T47D (cell line): ENCODE data around the gene C1QTNF8.
A peak's percentile ranks its signal among the peaks of the same experiment; 100 is the strongest.

Experiments used
- DNase-seq, 2 experiments: peaks; one replicate each; pipeline versions ENCODE4 v3.0.0 to v3.0.0-alpha.2; 2011 to 2012; ENCODE audit warnings: low read depth in 1 of 2, low spot score in 1 of 2
- JUND ChIP-seq: IDR thresholded peaks from 2 replicates; pipeline ENCODE4 v1.6.1; 2012; ENCODE audit warnings: low read depth
- in situ Hi-C: cut with HindIII; loops from 2 replicates; pipeline ENCODE4 v1.10.0; 2016; ENCODE audit warnings: low sequenced_read_pairs, low pct_unique_long_range_greater_than_20kb

C1QTNF8 gene

GRCh38 chr16:1080801-1081733 lies 15.0 kb downstream of the C1QTNF8 start:
- in situ Hi-C loops, result no loop called here
- no peak for TF ChIP-seq JUND
- DNase-seq, result no peak

- DNase-seq, result no peak
- in situ Hi-C loops, result no loop called here
- TF ChIP-seq JUND, result no peak
These were observed 16.1 kb downstream of the C1QTNF8 start for GRCh38 chr16:1079786-1080525.

- DNase-seq, result no peak
- TF ChIP-seq JUND, result no peak
- in situ Hi-C loops, result no loop called here
These were observed 16.7 kb downstream of the C1QTNF8 start for GRCh38 chr16:1079341-1079740.

GRCh38 chr16:1078579-1079021 lies 17.4 kb downstream of the C1QTNF8 start:
- in situ Hi-C loops, result no loop called here
- DNase-seq, result peak; percentile 86 to 95
- TF ChIP-seq JUND, result no peak; the same call in 1 of the 2 replicates

GRCh38 chr16:1077877-1078578 lies 18.0 kb downstream of the C1QTNF8 start:
- in situ Hi-C loops, result no loop called here
- TF ChIP-seq JUND, result no peak
- DNase-seq, result no peak

- no peak for DNase-seq
- TF ChIP-seq JUND, result no peak
- in situ Hi-C loops, result no loop called here
These were observed 19.1 kb downstream of the C1QTNF8 start for GRCh38 chr16:1076801-1077576.

- no peak for DNase-seq
- no peak for TF ChIP-seq JUND
These were observed 20.5 kb downstream of the C1QTNF8 start for GRCh38 chr16:1075546-1075945.

GRCh38 chr16:1074379-1074649 lies 21.7 kb downstream of the C1QTNF8 start:
- no peak for TF ChIP-seq JUND
- DNase-seq, result no peak
- in situ Hi-C loops, result no loop called here

More at GRCh38 chr16:1075546-1075945, 20.5 kb downstream of the C1QTNF8 start:
- in situ Hi-C loops, result no loop called here

- no peak for TF ChIP-seq JUND
- in situ Hi-C loops, result no loop called here
- no peak for DNase-seq
These were observed 22.3 kb downstream of the C1QTNF8 start for GRCh38 chr16:1073566-1074378.

- in situ Hi-C loops, result no loop called here
- no peak for DNase-seq
- no peak for TF ChIP-seq JUND
These were observed 22.8 kb downstream of the C1QTNF8 start for GRCh38 chr16:1073262-1073558.

- in situ Hi-C loops, result no loop called here
- DNase-seq, result no peak
- TF ChIP-seq JUND, result no peak
These were observed 23.4 kb downstream of the C1QTNF8 start, which contains the start of gene SSTR5 for GRCh38 chr16:1072526-1073261. SSTR5 (plus strand) TSS chr16:1072747; CDS start chr16:1078869, 6,122 bp downstream.
